Subcutaneous adipose tissue (tissue), 4 donors: ENCODE measurements around the gene PPP1R7. TPM values are rescaled to one million over a fixed set of nuclear protein-coding genes. Genes with fewer than 3 reads are reported as not detected.

ENCODE experiments used
- total RNA-seq, 4 donors: library from RNA; depleted of rRNA; stranded (reverse); fragments of >200 nt; gene quantifications; one replicate each; pipeline ENCODE4 v1.1.0, GENCODE V29; 2016
- TF ChIP-seq, protein P1 (sequence below): fragments of 450-650 bp; IDR thresholded peaks from one replicate; pipeline ENCODE4 v1.5.1; 2016; ENCODE audit warnings: low read depth, mild to moderate bottlenecking, control low read depth, antibody characterized with exemption, moderate library complexity

Gene PPP1R7
- total RNA-seq, 4 donors from 2014 or later = 38.8 to 48.1 (median 40.3) TPM

- TF ChIP-seq, protein P1, sequence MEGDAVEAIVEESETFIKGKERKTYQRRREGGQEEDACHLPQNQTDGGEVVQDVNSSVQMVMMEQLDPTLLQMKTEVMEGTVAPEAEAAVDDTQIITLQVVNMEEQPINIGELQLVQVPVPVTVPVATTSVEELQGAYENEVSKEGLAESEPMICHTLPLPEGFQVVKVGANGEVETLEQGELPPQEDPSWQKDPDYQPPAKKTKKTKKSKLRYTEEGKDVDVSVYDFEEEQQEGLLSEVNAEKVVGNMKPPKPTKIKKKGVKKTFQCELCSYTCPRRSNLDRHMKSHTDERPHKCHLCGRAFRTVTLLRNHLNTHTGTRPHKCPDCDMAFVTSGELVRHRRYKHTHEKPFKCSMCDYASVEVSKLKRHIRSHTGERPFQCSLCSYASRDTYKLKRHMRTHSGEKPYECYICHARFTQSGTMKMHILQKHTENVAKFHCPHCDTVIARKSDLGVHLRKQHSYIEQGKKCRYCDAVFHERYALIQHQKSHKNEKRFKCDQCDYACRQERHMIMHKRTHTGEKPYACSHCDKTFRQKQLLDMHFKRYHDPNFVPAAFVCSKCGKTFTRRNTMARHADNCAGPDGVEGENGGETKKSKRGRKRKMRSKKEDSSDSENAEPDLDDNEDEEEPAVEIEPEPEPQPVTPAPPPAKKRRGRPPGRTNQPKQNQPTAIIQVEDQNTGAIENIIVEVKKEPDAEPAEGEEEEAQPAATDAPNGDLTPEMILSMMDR = no peak
Measured at GRCh38 chr2:241137276-241138190, 12.7 kb upstream of the PPP1R7 start.

GRCh38 chr2:241138471-241138870 lies 11.8 kb upstream of the PPP1R7 start:
- TF ChIP-seq, protein P1 = no peak

- TF ChIP-seq, protein P1 = no peak
Measured at GRCh38 chr2:241139531-241140444, 10.5 kb upstream of the PPP1R7 start.

- TF ChIP-seq, protein P1 = no peak
Measured at GRCh38 chr2:241140445-241140840, 9.8 kb upstream of the PPP1R7 start.

GRCh38 chr2:241141214-241141770 lies 9.0 kb upstream of the PPP1R7 start:
- TF ChIP-seq, protein P1 = no peak

DNA sequence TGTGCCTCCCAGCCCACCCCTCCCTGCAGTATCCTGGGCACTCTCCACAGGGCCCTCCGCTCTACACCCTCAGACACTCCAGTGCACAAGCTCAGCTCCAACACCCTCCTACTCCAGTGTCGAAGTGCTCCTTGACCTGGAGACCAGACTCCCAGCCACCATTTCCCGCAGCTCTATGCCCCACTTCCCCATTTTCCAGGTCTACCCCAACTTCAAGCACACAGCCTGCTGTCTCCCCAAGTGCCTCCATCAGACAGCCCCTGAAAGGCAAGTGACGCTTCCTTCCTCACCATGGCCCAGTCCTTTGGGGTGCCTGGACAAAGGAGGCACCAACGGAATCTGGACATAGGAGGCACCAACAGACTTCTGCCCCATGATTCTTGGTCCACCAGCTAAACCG lies 8.2 kb upstream of the PPP1R7 start:
- TF ChIP-seq, protein P1 = no peak
